Naive thymus-derived CD4-positive, alpha-beta T cell (primary cell): ENCODE measurements around the gene SCD5. TPM values are rescaled to one million over a fixed set of nuclear protein-coding genes. Genes with fewer than 3 reads are reported as not detected.

Experiments
- ATAC-seq: fragments of 150-1000 bp; cut with Tn5 transposase; 2 replicates; pipeline ENCODE4 v1.10.0; 2021; ENCODE audit warnings: mild to moderate bottlenecking, moderate library complexity
- CTCF ChIA-PET: fragments of 350-600 bp; sonication (Branson Sonifier 250); formaldehyde crosslinking; loops from one replicate; lab custom pipeline; 2021; ENCODE audit warnings: antibody characterized with exemption; lab: Charles Lee
- POLR2A ChIA-PET: fragments of 350-600 bp; sonication (Branson Sonifier 250); formaldehyde crosslinking; loops from one replicate; lab custom pipeline; 2021; ENCODE audit warnings: antibody characterized with exemption, inconsistent platforms; lab: Charles Lee
- DNase-seq, 9 donors: peaks; one replicate each; pipeline versions ENCODE4 v3.0.0 to v3.0.0-alpha.2; 2020 to 2022; ENCODE audit warnings: mixed read lengths in 1 of 9
- H3K27ac ChIP-seq: one replicate; pipeline ENCODE4 v1.7.0; 2013; ENCODE audit warnings: mild to moderate bottlenecking, low read depth, low read length, moderate library complexity
- H3K27me3 ChIP-seq, 2 donors: one replicate each; pipeline ENCODE4 v1.7.0; 2013; ENCODE audit warnings: low read length in 2 of 2, mild to moderate bottlenecking in 2 of 2, moderate library complexity in 2 of 2; ENCODE audit not compliant: control insufficient read depth in 2 of 2, insufficient read depth in 2 of 2
- H3K36me3 ChIP-seq, 3 experiments: 1 replicate in 2 of 3; 2 replicates in 1 of 3; pipeline ENCODE4 v1.7.0; 2013; ENCODE audit warnings: low read length in 3 of 3, mild to moderate bottlenecking in 3 of 3, moderate library complexity in 1 of 3; ENCODE audit not compliant: insufficient read depth in 3 of 3, control insufficient read depth in 2 of 3
- H3K4me1 ChIP-seq, 2 donors: one replicate each; pipeline ENCODE4 v1.7.0; 2013; ENCODE audit warnings: low read length in 2 of 2, mild to moderate bottlenecking in 2 of 2, moderate library complexity in 1 of 2; ENCODE audit not compliant: control insufficient read depth in 2 of 2, insufficient read depth in 2 of 2
- H3K4me3 ChIP-seq: 2 replicates; pipeline ENCODE4 v1.7.0; 2013; ENCODE audit warnings: mild to moderate bottlenecking, low read length
- H3K9me3 ChIP-seq, 3 experiments: 1 replicate in 2 of 3; 2 replicates in 1 of 3; pipeline ENCODE4 v1.7.0; 2013; ENCODE audit warnings: low read length in 3 of 3; ENCODE audit not compliant: control insufficient read depth in 2 of 3
- H3K27ac Mint-ChIP-seq, 9 donors: one replicate each; pipeline ENCODE4 v1.8.0; 2020 to 2022; ENCODE audit warnings: mixed read lengths in 9 of 9, mild to moderate bottlenecking in 8 of 9, moderate library complexity in 5 of 9, inconsistent platforms in 2 of 9
- H3K27me3 Mint-ChIP-seq, 5 donors: one replicate each; pipeline ENCODE4 v1.8.0; 2021 to 2022; ENCODE audit warnings: mixed read lengths in 5 of 5, mild to moderate bottlenecking in 1 of 5
- H3K36me3 Mint-ChIP-seq, 5 donors: one replicate each; pipeline ENCODE4 v1.8.0; 2020 to 2022; ENCODE audit warnings: mixed read lengths in 5 of 5, mild to moderate bottlenecking in 3 of 5, inconsistent platforms in 1 of 5
- H3K4me1 Mint-ChIP-seq, 7 donors: one replicate each; pipeline ENCODE4 v1.8.0; 2020 to 2022; ENCODE audit warnings: mixed read lengths in 7 of 7, mild to moderate bottlenecking in 3 of 7, inconsistent platforms in 1 of 7
- H3K4me3 Mint-ChIP-seq, 10 donors: one replicate each; pipeline ENCODE4 v1.8.0; 2020 to 2022; ENCODE audit warnings: mild to moderate bottlenecking in 10 of 10, mixed read lengths in 10 of 10, moderate library complexity in 6 of 10, inconsistent platforms in 2 of 10
- H3K9me3 Mint-ChIP-seq, 11 donors: one replicate each; pipeline ENCODE4 v1.8.0; 2020 to 2022; ENCODE audit warnings: mixed read lengths in 11 of 11, mild to moderate bottlenecking in 4 of 11, inconsistent platforms in 1 of 11, moderate library complexity in 1 of 11
- intact Hi-C, 2 donors: fragments of 100-400 bp; cut with micrococcal nuclease; formaldehyde crosslinking; loops; one replicate each; pipeline ENCODE4 v1.15.1; 2023
- microRNA-seq: library from miRNA; unstranded; fragments of <30 nt; microRNA quantifications from one replicate; pipeline ENCODE4 v1.2.0, GENCODE V29; 2022; ENCODE audit warnings: borderline microRNAs expressed
- polyA plus RNA-seq, 2 donors: library from polyadenylated mRNA; unstranded; fragments of 300-500 nt; fragmentation: Illumina TruSeq; gene quantifications; one replicate each; pipeline ENCODE4 v1.2.3, GENCODE V29; 2021
- total RNA-seq, 6 experiments: library from RNA in 5 of 6; stranded (reverse) in 5 of 6; gene quantifications; 1 replicate in 5 of 6; 2 replicates in 1 of 6; pipeline ENCODE4 v1.2.3 and lab custom pipeline; 2021 to 2026

Gene SCD5
- total and polyA plus RNA-seq, 7 experiments from 2014 or later: 0.13 to 1.5 (median 0.44) TPM; not detected in 4

DNA sequence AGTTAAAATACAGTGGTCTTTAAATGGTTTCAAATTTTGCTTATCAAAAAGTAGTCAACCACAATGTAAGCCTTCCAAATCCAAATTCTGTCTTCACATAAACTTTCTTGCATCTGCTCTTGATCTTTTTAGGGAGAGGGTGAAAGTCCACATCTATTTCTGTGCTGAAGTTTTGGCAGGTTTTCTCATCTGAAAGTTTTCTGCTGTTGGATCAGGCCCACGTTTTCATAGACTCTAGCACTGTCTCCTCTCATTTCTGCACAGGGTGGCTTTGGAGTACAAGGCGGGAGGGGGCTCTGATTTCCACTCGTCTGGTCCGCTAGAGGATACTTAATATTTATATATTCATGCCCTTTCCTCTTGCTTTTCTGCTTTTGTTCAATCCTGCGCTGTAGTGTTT, 218.7 kb downstream of the SCD5 start:
- H3K9me3 ChIP-seq: no peaks in the 10 kb centered on the region
- ChIA-PET POLR2A (no interaction called here), CTCF (no interaction called here)
- ATAC-seq (no peak), DNase-seq (no peak)
- H3K27ac ChIP-seq: no peak overlapping the region
- Mint-ChIP-seq H3K9me3 (no peaks in the 10 kb centered on the region), H3K36me3 (no peaks in the 10 kb centered on the region), H3K27me3 (peaks cover 0 to 11% (median 6%) of the 10 kb centered on the region in 5 donors), H3K4me1 (no peaks in the 10 kb centered on the region), H3K4me3 (no peak overlapping the region), H3K27ac (no peak overlapping the region)
- intact Hi-C loops: no loop called here
- no peak overlapping the region for H3K4me3 ChIP-seq
- no peaks in the 10 kb centered on the region for H3K4me1 ChIP-seq
- H3K27me3 ChIP-seq: no peaks in the 10 kb centered on the region
- H3K36me3 ChIP-seq: no peaks in the 10 kb centered on the region

Small RNA genes lying within 50 kb of the gene (microRNA-seq; reads per million reads assigned to microRNA genes)
- not detected for gene MIR575

Other genes with a start within 250 kb of the SCD5 start
- gene TMEM150C, start 236.8 kb downstream of the SCD5 start, total RNA-seq: not detected
- under 1 TPM; 0.07 to 0.18 TPM for gene TMEM150C, start 236.8 kb downstream of the SCD5 start, polyA plus RNA-seq
- 100 to 1,000 TPM; 137 to 168 (median 149) TPM for gene SEC31A, start 92.4 kb upstream of the SCD5 start, total RNA-seq
- 100 to 1,000 TPM; 130 to 136 TPM for gene SEC31A, start 92.4 kb upstream of the SCD5 start, polyA plus RNA-seq
- gene THAP9, start 101.9 kb upstream of the SCD5 start, total RNA-seq: 1 to 10 TPM; 2.2 to 4.9 (median 4.4) TPM
- 1 to 10 TPM; 1.7 to 2.7 TPM for gene THAP9, start 101.9 kb upstream of the SCD5 start, polyA plus RNA-seq
- 10 to 100 TPM; 14.4 to 30.7 (median 18.0) TPM for gene LIN54, start 212.0 kb upstream of the SCD5 start, total RNA-seq
- 10 to 100 TPM; 11.0 to 16.6 TPM for gene LIN54, start 212.0 kb upstream of the SCD5 start, polyA plus RNA-seq
- gene COPS4, start 236.4 kb upstream of the SCD5 start, total RNA-seq: 10 to 100 TPM; 23.5 to 32.8 (median 24.7) TPM
- 10 to 100 TPM; 53.7 to 59.7 TPM for gene COPS4, start 236.4 kb upstream of the SCD5 start, polyA plus RNA-seq